GM18505 (cell line): ENCODE data around the gene CNKSR2.

Source experiments
- ATAC-seq: cut with Tn5 transposase; IDR thresholded peaks from one replicate; pipeline ENCODE4 v1.9.1; 2021; ENCODE audit not compliant: unreplicated experiment
- POLR2A ChIP-seq: IDR thresholded peaks from 4 replicates; pipeline ENCODE4 v1.6.1; 2011; ENCODE audit warnings: borderline replicate concordance; ENCODE audit not compliant: insufficient read depth, insufficient read length; ENCODE audit errors: extremely low read depth

Gene CNKSR2

GRCh38 chrX:21606002-21606401, 231.8 kb downstream of the CNKSR2 start:
- TF ChIP-seq POLR2A, result no peak
- no peak for ATAC-seq

DNA sequence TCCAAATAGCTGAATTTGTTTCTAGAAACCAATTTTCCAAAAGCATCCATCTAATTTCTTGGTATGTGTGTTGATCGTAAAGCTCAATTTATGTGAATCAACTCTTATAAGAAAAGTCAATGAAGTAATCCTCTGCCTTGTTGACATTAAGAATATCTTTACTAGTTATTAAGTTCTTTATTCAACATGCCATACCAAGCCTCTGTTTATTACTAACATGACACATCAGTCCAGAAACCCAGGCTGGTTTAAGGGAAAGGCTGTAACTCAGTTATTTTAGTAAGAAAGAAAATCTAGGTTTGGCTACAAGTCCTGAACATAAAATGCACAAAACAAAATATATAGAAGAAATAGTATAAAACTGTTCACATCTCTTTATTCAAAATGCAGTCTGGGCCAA, 235.9 kb downstream of the CNKSR2 start:
- TF ChIP-seq POLR2A, result no peak
- ATAC-seq, result no peak

DNA sequence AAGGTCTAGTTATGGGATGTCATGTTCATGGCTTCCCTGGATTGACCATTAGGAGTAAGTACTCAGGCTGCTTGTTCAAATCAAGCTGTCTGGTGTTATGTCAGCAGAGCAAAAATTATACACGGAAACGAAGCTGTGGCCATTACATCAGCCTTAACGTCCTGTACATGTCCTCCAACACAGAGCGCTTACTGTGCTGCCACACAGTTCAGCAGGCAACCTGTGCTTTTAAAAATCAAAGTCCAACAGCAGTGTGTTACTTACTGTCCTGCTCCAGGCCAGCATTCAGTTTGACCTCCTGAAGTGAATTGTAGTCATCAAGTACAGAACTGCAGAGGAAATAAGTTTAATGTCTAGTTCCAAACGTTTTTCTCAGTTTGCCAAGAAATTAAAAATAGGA, 237.9 kb downstream of the CNKSR2 start:
- TF ChIP-seq POLR2A, result no peak
- no peak for ATAC-seq

DNA sequence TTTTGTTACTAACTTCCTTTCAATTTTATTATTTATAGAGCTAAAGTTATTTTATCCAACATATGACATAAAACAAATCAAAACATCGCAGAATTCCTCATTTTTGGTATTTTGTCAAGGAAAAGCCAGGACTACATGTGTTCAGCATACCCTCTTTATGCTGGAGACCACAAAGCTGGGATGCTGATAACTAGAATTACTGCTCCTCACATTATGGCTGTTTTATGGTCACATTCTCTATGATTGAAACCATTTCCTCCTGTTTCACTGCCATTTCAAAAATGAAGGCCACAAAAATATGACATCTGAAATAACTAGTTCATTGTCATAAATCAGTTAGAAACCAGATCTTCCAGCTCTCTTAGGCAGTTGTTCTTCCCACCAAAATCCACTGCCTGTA, 242.2 kb downstream of the CNKSR2 start:
- ATAC-seq, result no peak
- no peak for TF ChIP-seq POLR2A

GRCh38 chrX:21620234-21620633, 246.0 kb downstream of the CNKSR2 start:
- no peak for TF ChIP-seq POLR2A
- ATAC-seq, result no peak

- ATAC-seq, result no peak
- no peak for TF ChIP-seq POLR2A
Observed at GRCh38 chrX:21623778-21624501, 249.7 kb downstream of the CNKSR2 start.

GRCh38 chrX:21632027-21632426, 257.8 kb downstream of the CNKSR2 start:
- no peak for ATAC-seq
- TF ChIP-seq POLR2A, result no peak

DNA sequence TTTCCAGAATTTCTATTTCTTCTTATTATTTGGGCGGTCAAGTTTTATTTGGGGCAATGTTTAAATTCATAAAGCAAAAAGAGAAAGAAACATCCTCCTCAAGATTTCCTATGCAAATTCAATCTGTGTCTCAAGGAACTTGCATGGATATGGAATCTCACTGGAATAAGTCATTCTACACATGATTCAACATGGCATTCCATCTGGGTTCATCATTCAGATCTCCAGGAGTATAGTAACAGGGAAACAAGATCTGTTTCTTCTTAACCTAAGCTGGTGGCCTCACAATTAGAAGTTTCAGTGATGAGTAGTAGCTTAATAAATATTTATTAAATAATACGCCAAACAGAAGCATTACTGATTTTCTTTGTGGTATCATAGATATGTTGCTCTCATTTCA, 264.1 kb downstream of the CNKSR2 start:
- ATAC-seq, result no peak
- no peak for TF ChIP-seq POLR2A

GRCh38 chrX:21639775-21640174, 265.6 kb downstream of the CNKSR2 start:
- TF ChIP-seq POLR2A, result no peak
- no peak for ATAC-seq

DNA sequence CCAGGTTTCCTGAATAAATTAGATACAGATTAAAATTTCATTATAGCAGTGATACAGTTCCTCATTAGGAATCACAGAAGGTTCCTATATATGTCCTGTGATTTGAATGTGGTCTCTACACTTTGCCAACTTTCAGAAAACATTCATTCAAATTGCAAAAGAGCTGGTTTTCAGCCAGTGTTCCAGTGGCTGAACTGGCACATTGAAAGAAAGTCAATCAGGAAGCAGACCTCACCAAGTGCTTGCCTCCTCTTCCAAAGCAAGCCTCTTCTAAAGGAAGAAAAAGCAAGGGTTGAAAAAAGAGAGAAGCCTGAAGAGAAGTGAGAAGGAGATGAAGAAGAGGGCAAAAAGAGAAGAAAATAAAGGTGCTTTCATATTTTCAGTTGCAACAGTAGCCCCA, 271.2 kb downstream of the CNKSR2 start:
- no peak for ATAC-seq
- no peak for TF ChIP-seq POLR2A

DNA sequence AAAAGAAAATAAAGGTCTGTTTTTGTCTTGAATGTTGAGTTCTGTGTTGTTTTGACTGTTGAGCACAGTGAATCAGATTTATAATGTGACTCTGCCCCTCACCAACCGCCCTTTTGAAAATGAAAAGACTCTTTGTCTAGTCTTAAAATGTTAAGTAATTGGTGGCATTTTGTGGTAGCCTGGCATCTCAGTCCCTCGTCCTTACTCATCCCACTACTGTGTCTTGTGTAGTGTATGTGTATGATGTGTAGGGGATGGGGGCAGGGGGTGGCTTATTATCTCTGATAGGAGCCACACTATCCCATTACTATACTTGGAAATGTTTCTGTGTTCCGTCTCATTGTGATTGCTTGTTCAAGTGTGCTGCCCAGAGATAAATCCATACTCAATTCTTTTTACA, 271.7 kb downstream of the CNKSR2 start:
- no peak for ATAC-seq
- TF ChIP-seq POLR2A, result no peak

DNA sequence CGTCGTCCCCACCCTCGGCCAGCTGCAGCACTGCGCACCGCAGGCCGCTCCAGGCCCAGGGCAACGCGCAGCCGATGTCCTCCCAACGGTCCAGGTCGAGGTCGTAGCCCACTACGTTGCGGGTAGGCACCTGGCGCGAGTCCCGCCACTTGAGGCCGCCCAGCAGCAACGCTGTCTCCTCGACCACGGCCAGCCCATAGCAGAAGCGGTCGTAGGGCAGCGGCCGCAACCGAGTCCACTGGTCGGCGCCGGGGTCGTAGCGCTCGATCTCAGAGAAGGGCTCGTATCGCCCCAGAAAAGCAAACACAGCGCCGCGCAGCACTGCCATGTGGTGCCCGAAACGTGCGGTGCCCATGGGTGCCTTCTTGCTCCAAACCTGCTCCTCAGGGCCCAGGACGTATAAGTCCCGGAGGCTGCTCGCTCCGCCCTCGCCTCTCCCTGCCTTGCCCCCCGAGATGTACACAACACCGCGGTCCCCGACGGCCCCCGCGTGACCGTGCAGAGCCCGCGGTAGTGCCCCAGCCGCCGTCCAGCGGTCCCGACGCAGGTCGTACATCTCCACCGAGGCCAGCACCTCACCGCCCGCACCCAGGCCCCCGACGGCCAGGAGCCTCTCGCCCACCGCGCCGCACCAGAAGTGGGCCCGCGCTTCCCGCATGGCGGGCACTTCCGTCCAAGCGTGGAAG, 281.8 kb downstream of the CNKSR2 start:
- no peak for ATAC-seq
- no peak for TF ChIP-seq POLR2A

- ATAC-seq, result no peak
- TF ChIP-seq POLR2A, result no peak
Observed at GRCh38 chrX:21656587-21657317, 282.5 kb downstream of the CNKSR2 start.
